HG03558 (cell line): ENCODE measurements around the gene UBA6.
"Not testable (repeated sequence)": the region's sequence is repeated elsewhere in the genome, so short reads cannot be mapped to it uniquely, and the experiment has no call there.

Source experiments
- ATAC-seq: cut with Tn5 transposase; IDR thresholded peaks from one replicate; pipeline ENCODE4 v1.9.1; 2021; ENCODE audit warnings: moderate number of reproducible peaks; ENCODE audit not compliant: unreplicated experiment; ENCODE audit errors: extremely low read depth

UBA6 gene

DNA sequence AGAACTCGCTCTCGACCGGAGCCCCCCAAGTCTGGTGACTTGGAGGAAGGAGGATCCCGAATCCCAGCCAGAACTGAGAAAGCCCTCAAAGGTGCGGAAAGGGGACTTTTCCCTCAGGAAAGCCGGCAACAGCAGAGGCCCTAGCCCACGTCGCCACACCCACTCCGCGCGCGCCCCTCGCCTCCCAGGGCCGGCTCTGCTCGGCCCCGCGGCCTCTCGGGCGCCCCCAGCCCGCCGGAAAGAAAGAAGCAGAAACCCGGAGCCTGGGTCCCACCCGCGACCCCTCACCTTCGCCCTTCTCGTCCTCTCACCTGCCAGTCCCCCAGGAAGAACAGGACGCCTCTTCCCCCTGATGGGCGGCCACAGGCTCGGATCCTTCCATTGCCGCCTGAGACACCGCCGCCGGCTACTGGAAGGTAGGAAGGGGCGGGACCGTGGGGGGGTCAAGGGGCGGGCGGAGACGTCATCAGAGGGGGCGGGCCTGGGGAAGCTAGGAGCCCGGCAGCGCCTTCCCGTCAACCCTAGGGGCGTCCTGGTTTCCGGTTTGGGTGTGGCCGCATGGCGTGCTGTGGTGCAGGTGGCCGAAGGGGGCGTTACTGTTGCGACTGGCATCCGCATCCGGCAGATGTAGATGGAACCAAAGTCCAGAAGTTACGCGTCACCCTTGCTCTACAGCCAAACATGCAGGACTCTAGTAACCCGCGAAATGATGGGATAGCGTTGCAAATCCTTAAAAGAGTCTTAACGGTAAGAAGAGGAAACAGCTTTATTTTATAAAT is at the start of gene UBA6:
TSS of gene UBA6 (minus strand) at position 418 of the 779 bp plus-strand sequence. CDS start at position 382, 36 bp downstream.
- peak; percentile 94 for ATAC-seq

DNA sequence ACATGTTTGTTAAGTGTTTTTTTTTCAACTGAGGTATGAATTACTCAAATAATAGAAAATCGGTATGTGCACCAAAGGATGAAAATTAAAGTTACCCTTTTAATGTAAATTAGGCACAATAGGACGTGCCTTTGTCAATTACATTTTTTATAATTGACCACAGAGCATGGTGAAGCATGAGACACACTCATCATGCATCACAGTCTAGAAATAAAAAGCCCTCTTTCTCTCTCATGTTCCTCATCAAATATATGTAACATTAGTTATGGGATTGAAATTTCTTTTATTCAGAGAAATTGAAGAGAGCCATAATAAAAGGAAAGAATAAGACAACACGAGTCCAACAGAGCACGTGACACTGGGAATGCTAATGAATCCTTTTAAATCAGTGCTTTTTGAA is 49.7 kb upstream of the UBA6 start:
- ATAC-seq = no peak

DNA sequence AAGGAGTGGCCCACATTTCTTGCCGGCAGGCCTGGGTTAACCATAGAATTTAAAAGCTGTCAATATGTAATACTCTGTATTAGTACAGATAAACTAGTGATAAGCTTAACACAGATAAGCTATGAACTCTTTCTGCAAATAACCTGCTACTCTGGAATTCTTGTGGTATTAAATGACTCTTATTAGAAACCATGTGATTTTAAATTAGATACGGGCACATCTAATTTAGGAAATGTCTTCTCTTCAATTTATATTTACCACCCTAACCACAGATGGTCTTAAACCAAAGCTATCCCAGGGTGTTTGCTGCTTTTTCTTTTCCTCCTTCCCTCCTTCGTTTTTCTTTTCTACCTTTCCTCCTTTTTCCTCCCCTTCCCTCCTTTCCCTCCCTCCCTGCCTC is 48.3 kb upstream of the UBA6 start:
- no peak for ATAC-seq

DNA sequence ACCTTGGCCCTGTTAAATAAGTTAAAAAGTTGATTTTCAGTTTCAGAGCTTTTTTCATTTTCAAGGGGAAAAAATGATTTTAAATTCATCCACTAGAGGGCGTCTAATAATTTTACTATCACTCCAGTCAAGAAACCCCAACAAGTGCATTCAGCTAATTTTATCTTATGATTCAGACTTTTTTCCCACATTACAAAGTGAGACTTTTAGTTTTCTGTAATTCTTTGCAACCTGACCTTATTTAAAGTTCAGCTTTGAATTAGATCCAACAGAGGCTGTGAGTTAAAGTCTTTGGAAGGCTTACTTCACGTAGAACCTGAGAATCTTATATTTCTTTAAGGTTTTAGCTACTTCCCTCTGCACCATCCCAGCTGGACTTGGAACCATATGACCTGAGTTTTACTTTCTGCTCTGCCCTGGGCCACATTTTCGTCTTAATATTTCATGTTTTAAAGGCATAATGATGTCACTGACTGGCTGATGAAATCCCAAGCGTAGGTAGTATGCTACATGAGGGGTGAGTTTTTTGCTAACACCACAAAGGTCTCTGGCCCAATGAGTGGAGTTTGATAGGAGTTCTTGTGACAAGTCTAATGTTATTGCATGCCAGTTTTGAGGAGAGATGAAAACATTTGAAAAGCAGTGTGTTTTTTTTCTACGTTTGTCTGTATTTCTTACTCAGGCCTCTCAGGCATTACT is 46.0 kb upstream of the UBA6 start:
- no peak for ATAC-seq

DNA sequence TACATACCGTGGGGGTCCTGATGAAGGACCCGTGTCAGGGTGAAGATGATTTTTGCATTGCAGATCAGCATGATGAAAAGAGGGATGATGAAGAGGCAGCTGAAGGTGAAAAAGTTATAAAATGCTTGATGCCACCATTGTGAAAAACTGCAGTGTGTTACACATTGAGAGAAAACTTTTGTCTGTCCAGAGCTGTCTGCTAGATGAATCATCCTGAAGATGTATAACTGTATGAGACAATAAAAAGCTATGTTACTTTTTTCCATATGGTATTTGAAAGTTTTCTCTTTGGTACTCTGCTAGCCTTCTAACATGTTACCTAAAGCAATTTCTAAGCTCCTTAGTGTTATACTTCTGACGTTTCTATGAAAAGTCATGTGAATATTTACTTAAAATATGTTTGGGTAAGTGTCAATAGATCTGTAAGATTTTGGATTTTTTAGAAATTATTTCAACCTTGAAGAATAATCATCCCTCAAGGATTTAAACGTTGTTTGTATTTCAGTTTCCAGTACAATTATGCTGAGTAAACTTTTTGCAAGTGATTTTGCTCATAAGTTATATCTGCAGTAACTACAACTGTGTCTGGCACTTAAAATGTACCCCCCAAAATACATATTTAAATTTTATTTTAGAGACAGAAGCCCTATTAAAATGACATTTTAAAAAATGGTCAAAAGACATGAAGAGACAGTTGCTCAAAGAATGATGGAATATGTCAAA is 43.8 kb upstream of the UBA6 start:
- ATAC-seq = no peak

DNA sequence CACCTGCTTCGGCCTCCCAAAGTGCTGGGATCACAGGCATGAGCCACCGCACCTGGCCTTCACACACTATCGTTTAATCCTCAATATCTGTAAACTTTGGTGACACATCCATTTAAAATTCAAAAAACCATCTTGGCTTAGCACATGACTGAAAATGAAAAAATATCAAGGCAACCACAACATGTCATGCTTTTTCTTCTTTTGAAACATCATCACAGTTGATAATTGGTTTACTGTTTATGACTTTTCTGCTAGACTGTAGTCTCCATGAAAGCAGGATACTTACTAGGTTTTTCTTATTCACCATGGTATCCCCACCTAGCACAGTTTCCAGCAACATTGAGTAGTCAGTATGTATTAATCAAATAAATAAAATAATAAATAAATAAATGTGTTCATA is 42.2 kb upstream of the UBA6 start:
- ATAC-seq = no peak

DNA sequence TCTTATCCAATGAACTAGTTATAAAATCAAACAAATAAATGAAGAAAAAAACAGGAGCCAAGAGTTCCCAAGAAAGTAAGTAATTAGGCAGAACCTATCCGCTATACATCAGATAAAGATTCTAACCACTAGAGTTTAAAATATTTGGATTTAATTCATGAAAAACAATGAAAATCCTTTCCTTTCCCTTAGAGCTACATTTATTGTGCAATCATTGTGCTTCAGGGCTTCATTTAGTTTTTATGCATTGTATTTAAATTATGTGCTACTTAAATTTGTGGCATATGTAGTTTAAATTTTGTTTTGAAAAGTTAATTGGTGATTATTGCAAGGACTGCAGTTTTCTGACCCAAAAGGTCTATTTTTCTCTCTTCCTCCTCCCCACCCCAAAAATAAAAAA is 35.3 kb upstream of the UBA6 start:
- ATAC-seq = no peak

DNA sequence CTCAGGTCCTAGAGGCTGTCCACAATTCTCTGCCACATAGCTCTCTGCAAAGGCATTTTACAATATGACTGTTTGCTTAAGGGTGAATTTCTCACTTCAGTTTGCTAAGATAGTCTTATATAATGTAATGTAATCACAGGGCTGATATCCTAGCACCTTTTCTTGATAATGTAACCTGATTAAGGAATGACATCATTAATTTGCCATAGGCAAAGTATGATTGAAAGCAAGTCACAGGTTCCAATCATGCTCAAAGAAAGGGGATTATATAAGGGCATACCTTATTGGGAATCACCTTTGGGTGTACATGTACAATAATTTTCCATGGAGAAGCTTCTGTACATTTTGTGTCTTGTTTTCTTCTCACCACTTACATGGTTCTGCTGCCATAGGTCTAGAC is 34.4 kb upstream of the UBA6 start:
- ATAC-seq = no peak

DNA sequence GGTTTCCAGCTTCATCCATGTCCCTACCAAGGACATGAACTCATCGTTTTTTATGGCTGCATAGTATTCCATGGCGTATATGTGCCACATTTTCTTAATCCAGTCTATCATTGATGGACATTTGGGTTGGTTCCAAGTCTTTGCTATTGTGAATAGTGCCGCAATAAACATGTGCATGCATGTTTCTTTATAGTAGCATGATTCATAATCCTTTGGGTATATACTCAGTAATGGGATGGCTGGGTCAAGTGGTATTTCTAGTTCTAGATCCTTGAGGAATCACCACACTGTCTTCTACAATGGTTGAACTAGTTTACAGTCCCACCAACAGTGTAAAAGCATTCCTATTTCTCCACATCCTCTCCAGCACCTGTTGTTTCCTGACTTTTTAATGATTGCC is 29.6 kb upstream of the UBA6 start:
- not testable (repeated sequence) for ATAC-seq

DNA sequence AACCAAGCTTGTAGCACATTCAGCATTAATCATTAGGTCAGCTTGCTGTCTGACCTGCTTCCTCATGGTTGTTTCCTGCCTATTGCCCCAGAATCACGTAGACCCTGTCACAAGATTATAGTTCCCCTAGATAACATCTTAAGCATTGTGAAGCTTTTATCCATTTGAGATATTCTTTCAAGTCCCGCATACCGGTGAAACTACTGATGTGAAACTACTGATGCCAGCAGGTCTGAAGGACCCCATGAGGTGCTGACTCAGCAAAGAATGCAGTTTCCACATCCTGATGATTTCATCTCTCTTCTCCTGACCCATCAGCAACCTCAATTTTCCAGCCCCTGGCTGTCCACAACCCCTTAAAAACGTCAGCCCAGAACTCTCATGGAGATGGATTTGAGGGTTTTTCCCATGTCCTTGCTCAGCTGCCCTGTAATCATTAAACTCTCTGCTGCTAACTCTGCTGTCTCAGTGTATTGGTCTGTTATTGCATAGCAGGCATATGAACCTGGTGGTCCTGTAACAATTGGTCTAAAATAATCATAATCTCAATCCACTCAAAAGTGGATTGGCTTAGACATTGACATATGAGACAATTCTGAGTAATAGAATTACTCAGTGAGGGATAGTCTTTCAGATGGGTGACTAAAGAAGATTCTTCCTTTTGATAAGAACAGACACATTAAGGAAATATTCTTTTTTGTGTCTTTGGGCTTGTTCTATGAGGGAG is 26.3 kb upstream of the UBA6 start:
- ATAC-seq = no peak

DNA sequence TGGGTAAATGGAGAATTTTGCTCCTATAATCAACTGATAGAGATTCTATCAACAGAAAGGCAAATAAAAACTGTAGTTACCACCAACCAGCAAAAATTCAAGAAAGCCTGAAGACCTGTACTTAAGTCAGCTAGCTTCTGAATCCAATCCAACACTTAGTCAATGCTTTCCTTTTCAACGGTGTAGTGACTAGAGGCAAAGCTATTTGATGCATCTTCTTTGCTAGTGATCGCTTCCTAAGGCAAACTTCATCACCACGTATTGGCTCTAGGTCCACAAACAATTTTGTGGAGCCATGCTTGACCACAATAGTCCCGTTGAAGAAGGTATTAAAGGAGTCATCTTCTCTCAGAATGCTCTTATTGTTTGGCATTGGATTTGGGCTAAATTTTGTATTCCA is 25.0 kb upstream of the UBA6 start:
- ATAC-seq = no peak

DNA sequence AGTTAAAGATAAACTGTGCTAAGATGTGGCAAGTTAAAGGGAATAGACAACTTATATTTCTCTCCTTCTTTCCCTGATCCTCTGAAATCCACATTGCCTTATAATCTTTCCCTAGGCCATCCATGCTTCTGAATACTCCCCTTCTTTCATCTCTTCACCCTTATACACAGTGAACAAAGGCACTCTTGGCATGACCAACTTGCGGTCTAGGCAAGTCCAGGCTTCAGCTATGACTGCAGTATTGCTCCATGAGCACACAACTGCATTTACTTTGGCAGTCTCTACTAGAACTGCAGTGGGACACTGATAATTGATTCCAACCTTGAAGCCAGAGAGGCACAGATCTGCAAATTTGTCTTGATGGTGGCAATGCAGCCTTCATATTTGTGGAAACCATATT is 24.2 kb upstream of the UBA6 start:
- no peak for ATAC-seq

DNA sequence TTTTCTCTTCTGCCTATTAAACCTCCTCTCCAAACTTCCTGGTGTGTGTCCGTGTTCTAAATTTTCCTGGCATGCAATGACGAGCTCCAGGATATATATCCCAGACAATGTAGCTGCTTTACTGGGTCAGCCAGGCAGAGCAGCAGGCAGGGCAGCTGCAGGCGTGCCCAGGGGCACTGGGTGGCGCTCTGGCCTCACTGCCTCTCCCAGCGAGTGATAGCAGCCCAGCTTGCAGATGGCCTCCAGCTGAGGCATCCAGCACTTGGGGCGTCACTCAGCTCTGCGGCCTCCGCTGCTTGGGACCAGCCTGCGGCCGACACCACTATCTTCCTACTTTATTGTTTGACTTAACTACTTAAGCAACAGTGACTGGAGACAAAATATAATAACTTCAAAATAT is 23.0 kb upstream of the UBA6 start:
- no peak for ATAC-seq

DNA sequence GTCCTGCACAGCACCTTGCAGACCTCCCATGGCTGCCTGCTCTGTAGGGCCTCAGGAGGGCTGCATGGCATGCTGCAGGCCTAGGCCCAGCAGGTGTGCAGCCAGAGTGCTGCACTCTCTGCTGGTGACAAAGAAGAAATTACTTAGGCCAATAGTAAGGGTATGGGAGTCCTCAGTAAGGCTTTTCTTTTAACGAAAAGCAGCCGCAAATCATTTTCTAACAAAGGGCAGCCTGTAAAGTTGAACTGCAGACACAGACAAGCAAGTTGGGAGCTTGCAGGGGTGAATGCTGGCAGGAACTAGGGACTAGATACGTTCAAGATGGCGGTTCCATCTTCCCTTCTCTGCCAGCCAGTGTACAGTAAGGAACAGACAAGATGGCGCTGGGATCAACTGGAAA is 22.4 kb upstream of the UBA6 start:
- no peak for ATAC-seq

DNA sequence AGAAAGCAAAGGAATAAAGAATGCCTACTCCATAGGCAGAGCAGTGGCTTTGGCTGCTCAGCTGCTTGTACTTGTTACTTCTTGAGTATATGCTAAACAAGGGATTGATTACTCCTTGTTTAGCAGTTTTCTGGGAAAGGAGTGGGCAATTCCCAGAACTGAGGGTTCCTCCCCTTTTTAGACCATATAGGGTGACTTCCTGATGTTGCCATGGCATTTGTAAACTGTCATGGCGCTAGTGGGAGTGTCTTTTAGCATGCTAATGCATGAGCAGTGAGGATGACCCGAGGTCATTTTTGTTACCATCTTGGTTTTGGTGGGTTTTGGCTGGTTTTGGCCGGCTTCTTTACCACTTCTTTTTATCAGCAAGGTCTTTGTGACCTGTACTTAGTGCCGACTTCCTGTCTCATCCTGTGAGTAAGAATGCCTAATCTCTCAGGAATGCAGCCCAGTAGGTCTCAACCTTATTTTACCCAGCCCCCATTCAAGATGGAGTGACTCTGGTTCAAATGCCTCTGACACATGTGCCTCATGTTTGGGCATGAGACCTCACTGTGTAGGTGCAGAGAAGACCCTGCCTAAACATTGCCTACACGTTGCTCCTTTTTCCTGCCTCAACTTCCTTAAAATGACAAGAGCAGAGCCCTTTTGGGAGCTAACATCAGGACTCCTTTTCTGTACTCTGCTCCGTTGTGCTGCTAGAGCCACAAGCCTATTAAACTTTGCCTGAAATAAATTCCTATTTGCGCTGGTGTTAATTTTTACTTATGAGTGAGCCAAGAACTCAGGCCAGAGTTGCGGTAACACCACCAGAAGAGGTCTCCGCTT is 21.0 kb upstream of the UBA6 start:
- no peak for ATAC-seq

DNA sequence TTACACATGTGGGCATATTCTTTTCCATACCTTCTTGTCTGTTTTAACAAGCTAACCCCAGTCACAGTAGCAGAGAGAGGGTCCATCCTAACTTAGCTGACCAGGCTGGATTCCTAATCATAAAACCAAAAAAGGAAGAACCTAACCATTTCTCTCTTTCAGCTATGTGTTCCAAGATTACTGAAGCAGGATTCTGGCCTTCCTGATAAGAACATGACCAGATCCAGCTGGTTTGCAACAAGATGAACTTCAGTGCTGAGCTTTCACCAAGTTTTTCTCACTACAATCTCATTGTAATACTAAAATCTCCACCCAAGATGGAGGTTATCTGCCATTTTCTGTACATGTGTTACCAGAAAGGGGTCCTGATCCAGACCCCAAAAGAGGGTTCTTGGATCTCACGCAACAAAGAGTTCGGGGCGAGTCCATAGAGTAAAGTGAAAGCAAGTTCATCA is 20.4 kb upstream of the UBA6 start:
- ATAC-seq = no peak

DNA sequence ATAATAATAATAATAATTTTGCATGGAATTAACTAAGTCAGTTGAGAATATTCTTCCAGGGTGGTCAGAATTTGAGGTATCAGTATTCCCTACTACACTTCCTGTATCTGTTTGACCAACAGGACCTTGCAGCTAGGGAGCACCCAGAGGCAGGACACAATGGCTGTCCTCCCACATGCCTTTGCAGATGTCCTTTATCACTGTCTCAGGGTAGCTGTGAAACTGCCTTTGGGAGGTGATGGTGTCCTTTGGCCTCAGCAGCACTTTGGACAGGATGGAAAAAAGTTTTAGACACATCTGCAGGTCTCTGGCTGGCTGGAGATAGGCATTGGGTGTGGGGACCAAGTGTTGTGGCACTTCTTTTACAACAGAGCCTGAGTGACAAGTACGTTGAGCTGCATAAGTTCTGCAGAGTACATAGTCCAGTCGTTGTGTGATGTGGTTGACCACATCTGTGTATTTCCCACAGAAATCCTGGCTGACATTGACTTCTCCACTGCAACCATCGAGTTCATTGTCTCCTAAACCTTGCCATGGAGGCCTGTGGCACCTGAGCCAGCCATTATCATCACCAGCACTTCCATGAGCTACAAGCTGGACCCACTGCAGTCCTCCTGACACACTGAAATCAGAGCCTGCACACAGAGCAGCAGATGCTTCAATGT is 19.1 kb upstream of the UBA6 start:
- no peak for ATAC-seq

DNA sequence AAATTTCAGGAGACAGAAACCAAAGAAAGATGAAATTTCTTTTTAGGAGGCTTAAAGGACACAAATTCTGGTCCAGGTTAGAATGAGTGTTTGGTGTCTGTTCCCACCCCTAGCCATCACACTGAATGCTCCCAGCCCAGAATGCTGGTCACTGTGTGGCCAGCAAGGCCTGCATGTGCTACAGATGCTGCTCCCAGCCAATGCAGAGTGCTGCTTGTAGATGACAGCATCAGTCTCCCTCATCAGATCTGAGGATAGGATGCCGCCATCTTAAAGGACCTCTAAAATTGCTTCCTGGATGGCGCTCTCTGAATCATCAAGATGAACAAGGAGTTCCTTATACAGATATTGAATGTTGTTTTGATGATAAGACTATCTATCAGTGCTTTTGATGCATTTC is 17.9 kb upstream of the UBA6 start:
- no peak for ATAC-seq

DNA sequence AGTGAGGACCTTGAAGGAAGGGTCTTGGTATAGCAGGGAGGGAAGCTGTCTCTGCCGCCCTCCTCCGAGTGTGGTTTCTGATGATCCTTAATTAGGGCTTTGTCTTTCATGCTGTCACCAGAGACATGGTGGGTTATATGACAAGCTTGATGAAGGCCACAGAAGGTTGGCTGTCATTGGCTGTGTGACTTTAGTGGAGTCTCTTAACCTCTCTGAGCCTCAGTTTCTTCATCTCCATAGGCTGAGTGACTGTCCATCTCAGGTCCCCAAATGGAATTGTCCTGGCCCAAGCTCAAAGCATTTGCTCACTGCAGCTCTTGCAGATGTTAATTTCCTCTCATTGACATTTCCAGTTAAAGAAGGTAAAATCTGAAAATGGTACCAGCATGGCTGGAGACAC is 16.6 kb upstream of the UBA6 start:
- no peak for ATAC-seq
